ENCODE measurements around the gene LMO4. TPM values are rescaled to one million over a fixed set of nuclear protein-coding genes. Genes with fewer than 3 reads are reported as not detected.

LMO4 gene, protein sequence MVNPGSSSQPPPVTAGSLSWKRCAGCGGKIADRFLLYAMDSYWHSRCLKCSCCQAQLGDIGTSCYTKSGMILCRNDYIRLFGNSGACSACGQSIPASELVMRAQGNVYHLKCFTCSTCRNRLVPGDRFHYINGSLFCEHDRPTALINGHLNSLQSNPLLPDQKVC
- total RNA-seq = 10 to 100 TPM; 31.5 to 46.6 TPM

DNA sequence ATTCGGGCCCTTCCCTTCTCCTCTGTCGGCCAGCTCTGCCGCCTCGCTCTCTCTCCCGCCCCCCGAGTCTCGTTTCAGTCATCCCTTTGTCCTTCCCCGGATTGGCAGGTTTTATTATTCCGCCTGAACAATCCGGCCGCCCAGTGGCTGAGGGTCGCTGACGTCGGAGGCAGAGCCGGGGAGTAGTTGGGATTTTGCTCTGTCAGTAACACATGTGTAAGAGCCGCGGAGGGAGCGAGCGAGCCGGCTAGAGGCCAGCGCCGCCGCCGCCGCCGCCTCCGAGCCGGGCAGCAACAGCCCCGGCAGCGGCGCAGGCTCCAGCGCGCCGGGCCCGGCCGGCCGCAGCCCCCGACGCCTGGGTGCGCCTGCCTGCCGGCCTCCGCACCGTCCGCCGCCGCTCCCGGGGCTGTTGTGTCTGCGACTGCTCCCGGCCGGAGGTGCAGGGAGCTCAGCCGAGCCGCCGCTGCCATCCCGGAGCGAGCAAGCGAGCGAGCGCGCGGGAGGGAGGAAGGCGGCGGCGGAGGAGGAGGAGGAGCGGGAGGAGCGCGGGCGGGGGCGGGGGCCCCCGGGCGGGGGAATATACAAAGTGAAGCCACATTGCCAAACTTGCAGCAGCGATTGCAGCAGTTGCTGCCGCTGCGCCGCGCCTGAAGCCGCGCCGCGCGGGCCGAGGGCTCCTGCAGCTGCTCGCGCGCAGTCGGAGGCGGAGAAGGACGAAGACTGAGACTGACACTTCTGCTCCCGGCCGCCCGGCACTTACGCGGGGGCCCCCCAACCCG is at the start of gene LMO4:
Gene LMO4, plus strand, starts transcription at position 609 of the 779 bp plus-strand sequence. CDS start 3,136 bp downstream, outside the sequence.
- TF ChIP-seq, protein P1, sequence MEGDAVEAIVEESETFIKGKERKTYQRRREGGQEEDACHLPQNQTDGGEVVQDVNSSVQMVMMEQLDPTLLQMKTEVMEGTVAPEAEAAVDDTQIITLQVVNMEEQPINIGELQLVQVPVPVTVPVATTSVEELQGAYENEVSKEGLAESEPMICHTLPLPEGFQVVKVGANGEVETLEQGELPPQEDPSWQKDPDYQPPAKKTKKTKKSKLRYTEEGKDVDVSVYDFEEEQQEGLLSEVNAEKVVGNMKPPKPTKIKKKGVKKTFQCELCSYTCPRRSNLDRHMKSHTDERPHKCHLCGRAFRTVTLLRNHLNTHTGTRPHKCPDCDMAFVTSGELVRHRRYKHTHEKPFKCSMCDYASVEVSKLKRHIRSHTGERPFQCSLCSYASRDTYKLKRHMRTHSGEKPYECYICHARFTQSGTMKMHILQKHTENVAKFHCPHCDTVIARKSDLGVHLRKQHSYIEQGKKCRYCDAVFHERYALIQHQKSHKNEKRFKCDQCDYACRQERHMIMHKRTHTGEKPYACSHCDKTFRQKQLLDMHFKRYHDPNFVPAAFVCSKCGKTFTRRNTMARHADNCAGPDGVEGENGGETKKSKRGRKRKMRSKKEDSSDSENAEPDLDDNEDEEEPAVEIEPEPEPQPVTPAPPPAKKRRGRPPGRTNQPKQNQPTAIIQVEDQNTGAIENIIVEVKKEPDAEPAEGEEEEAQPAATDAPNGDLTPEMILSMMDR (IDR thresholded peaks at IDR 0.05) = no peak
- H3K36me3 ChIP-seq = no peaks in the 10 kb centered on the region
- no peaks in the 10 kb centered on the region for H3K9me3 ChIP-seq
- ATAC-seq (ENCODE audit: insufficient number of reproducible peaks, low FRiP score, low read depth) (peak; percentile 94), DNase-seq (ENCODE audit: low spot score) (peak; percentile 93)
- H3K4me3 ChIP-seq = peak within 1 kb of the TSS; percentile 97
- peaks cover 18 to 25% of the 10 kb centered on the region in 2 donors for H3K4me1 ChIP-seq (ENCODE audit: control insufficient read depth in 1 of 2, low read depth in 2 of 2)
- peak within 1 kb of the TSS; percentile 99 for H3K27ac ChIP-seq
- H3K27me3 ChIP-seq (replicated peaks; ENCODE audit: insufficient read depth) = no peaks in the 10 kb centered on the region

DNA sequence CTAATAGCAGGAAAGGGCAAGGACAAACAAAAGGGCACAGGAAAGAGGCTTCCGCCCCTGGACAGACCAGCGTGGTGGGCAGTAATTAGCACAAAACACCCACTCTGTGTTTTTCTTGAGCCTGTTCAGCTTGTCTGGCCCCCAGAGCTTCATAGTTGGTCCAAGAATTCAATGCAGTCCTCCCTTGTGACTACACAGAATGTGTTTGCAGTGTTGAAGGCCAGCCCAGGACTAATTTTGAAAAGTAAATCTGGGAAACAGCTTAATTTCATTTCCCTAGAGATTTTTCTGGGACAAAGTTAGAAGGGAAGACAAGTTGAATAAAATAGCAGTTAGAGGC is 49.2 kb upstream of the LMO4 start:
- TF ChIP-seq, protein P1 (IDR thresholded peaks at IDR 0.05) = no peak
- no peaks in the 10 kb centered on the region for H3K9me3 ChIP-seq
- peak overlapping the region; percentile 15 to 40 for H3K27ac ChIP-seq
- no peak for DNase-seq (ENCODE audit: low spot score)
- H3K27me3 ChIP-seq (replicated peaks; ENCODE audit: insufficient read depth) = no peaks in the 10 kb centered on the region
- no peaks in the 10 kb centered on the region for H3K36me3 ChIP-seq
- peaks cover 0 to 10% of the 10 kb centered on the region in 2 donors for H3K4me1 ChIP-seq (ENCODE audit: control insufficient read depth in 1 of 2, low read depth in 2 of 2)
- no peak for ATAC-seq (ENCODE audit: insufficient number of reproducible peaks, low FRiP score, low read depth)
- no peak overlapping the region for H3K4me3 ChIP-seq

DNA sequence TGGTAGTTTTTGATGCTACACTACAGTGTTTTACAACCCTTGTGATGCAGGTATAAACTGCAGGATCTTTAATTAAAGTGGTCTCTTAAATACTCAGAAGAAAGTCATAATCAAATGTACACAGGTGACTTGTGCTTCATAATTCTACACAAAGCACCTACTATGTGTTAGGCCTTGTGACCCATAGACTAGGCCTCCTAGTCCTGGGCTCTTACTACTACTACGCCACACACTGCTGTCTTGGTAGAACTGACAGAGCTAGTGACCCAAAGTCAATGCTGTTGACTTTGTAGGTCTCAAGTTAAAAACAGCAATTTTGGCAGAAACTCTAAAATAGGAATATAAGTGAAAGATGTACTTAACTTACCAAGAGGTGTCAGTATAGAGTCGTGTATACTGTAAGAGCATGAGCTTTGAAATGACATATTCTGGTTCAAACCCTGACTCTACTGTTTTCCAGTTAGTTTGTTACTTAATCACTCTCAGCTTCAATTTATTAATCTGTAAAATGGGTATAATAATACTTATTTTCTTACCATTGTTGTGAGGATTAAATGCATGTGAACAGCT is 48.6 kb upstream of the LMO4 start:
- no peaks in the 10 kb centered on the region for H3K36me3 ChIP-seq
- H3K4me1 ChIP-seq (ENCODE audit: control insufficient read depth in 1 of 2, low read depth in 2 of 2) = peaks cover 0 to 10% of the 10 kb centered on the region in 2 donors
- TF ChIP-seq, protein P1 (IDR thresholded peaks at IDR 0.05) = no peak
- peak overlapping the region; percentile 15 to 40 for H3K27ac ChIP-seq
- no peaks in the 10 kb centered on the region for H3K9me3 ChIP-seq
- no peak overlapping the region for H3K4me3 ChIP-seq
- no peaks in the 10 kb centered on the region for H3K27me3 ChIP-seq (replicated peaks; ENCODE audit: insufficient read depth)
- DNase-seq (ENCODE audit: low spot score) (no peak), ATAC-seq (ENCODE audit: insufficient number of reproducible peaks, low FRiP score, low read depth) (no peak)

DNA sequence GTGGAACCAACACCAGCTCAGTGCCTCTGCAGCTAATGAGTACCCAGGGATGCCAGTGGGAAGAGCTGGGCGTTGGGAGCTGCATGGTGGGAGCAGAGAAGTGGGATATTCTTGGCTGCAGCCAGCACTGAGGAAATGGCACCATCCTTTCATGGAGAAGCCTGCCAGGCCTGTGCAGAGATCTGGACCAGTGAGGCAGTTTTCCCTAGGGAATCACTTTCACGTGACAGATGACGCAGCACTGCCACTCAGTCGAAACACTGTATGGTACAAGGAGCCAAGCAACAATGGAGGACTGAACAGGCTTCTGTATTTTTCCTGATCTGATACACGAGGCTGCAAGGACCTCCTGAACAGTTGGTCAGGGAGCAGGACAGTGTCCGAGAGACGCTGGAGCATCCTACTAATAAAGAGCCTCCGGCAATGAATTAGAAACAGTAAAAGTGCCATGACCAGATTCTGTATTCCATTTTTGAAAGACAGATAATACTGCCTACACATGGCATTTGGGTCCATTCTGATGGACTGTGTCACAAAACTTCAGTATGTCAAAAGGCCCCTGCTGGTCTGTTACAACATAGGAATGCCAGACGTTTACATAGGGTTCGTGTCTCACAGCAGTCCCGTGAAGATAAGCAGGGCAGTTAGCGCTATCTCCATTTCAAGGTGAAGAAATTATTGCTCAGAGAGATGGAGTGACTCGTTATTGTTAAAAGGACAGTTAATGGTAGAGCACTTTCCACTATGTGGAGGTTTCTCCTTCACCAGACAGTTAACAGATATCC is 44.0 kb upstream of the LMO4 start:
- Histone ChIP-seq H3K36me3 (no peaks in the 10 kb centered on the region), H3K9me3 (no peaks in the 10 kb centered on the region), H3K27me3 (replicated peaks; ENCODE audit: insufficient read depth) (no peaks in the 10 kb centered on the region), H3K4me1 (ENCODE audit: control insufficient read depth in 1 of 2, low read depth in 2 of 2) (peaks cover 0 to 5% of the 10 kb centered on the region in 2 donors), H3K4me3 (no peak overlapping the region), H3K27ac (no peak overlapping the region)
- DNase-seq (ENCODE audit: low spot score) = no peak
- no peak for ATAC-seq (ENCODE audit: insufficient number of reproducible peaks, low FRiP score, low read depth)
- TF ChIP-seq, protein P1 (IDR thresholded peaks at IDR 0.05) = no peak

DNA sequence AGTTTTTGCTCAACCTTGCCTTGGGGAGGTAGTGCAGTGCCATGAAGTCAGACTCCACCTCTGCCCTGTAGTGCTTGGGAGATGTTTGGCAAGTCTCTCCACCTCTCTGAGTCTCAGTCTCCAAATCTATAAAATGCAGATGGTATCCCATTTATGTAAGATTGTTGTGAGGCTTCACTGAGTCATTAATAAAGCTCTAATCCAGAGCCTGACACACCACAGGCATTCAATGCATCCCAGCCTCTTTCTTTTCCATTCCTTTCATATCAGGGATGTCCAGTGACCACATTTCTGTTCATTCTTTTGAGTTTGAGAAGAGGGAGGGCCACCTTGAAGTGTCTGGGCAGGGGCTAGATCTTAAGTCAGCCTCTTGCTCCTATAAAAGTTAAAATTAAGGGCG is 37.6 kb upstream of the LMO4 start:
- H3K36me3 ChIP-seq = no peaks in the 10 kb centered on the region
- no peak overlapping the region for H3K27ac ChIP-seq
- TF ChIP-seq, protein P1 (IDR thresholded peaks at IDR 0.05) = no peak
- H3K4me1 ChIP-seq (ENCODE audit: control insufficient read depth in 1 of 2, low read depth in 2 of 2) = no peaks in the 10 kb centered on the region
- H3K9me3 ChIP-seq = no peaks in the 10 kb centered on the region
- DNase-seq (ENCODE audit: low spot score) (no peak), ATAC-seq (ENCODE audit: insufficient number of reproducible peaks, low FRiP score, low read depth) (no peak)
- H3K4me3 ChIP-seq = no peak overlapping the region
- H3K27me3 ChIP-seq (replicated peaks; ENCODE audit: insufficient read depth) = no peaks in the 10 kb centered on the region
